CD4-positive, alpha-beta T cell treated with Interleukin-4 for 4 hours (primary cell): ENCODE data around the gene RNF157.
A peak's percentile ranks its signal among the peaks of the same experiment; 100 is the strongest.
"Not testable (repeated sequence)": the region's sequence is repeated elsewhere in the genome, so short reads cannot be mapped to it uniquely, and the experiment has no call there.

Source experiments
- DNase-seq: peaks from one replicate; pipeline ENCODE4 v3.0.0-alpha.2; 2020

Gene RNF157

GRCh38 chr17:76232342-76232741 is 8.0 kb downstream of the RNF157 start:
- no peak for DNase-seq

GRCh38 chr17:76226749-76227148 is 13.5 kb downstream of the RNF157 start:
- not testable (repeated sequence) for DNase-seq

GRCh38 chr17:76225373-76226086 is 14.8 kb downstream of the RNF157 start:
- not testable (repeated sequence) for DNase-seq

GRCh38 chr17:76223802-76224201 is 16.5 kb downstream of the RNF157 start:
- DNase-seq = no peak

GRCh38 chr17:76219670-76220383 is 20.5 kb downstream of the RNF157 start:
- no peak for DNase-seq

- DNase-seq = no peak
Measured at GRCh38 chr17:76217081-76217480, 23.2 kb downstream of the RNF157 start.

- no peak for DNase-seq
Measured at GRCh38 chr17:76213491-76213890, 26.8 kb downstream of the RNF157 start.

- DNase-seq = peak; percentile 39
Measured at GRCh38 chr17:76208120-76208519, 32.2 kb downstream of the RNF157 start.

- no peak for DNase-seq
Measured at GRCh38 chr17:76207275-76208059, 32.8 kb downstream of the RNF157 start.

- DNase-seq = not testable (repeated sequence)
Measured at GRCh38 chr17:76205542-76206144, 34.6 kb downstream of the RNF157 start.

GRCh38 chr17:76204277-76204676 is 36.0 kb downstream of the RNF157 start:
- no peak for DNase-seq

- DNase-seq = no peak
Measured at GRCh38 chr17:76200354-76200753, 39.9 kb downstream of the RNF157 start.

- peak; percentile 87 for DNase-seq
Measured at GRCh38 chr17:76199469-76199868, 40.8 kb downstream of the RNF157 start.

- DNase-seq = no peak
Measured at GRCh38 chr17:76198702-76199101, 41.6 kb downstream of the RNF157 start.

- DNase-seq = no peak
Measured at GRCh38 chr17:76197911-76198310, 42.4 kb downstream of the RNF157 start.

GRCh38 chr17:76196675-76197074 is 43.6 kb downstream of the RNF157 start:
- DNase-seq = no peak

- DNase-seq = no peak
Measured at GRCh38 chr17:76195281-76196096, 44.8 kb downstream of the RNF157 start.

GRCh38 chr17:76193591-76193990 is 46.7 kb downstream of the RNF157 start:
- no peak for DNase-seq

- peak; percentile 88 for DNase-seq
Measured at GRCh38 chr17:76191896-76192295, 48.4 kb downstream of the RNF157 start.

GRCh38 chr17:76189741-76190140 is 50.6 kb downstream of the RNF157 start:
- no peak for DNase-seq

- DNase-seq = no peak
Measured at GRCh38 chr17:76189247-76189646, 51.0 kb downstream of the RNF157 start.
